NCI-H446 treated with DMSO at 0.1 percent for 48 hours (cell line): ENCODE measurements around the gene ALDH1L2.

Experiments
- DNase-seq: peaks from one replicate; lab custom pipeline; 2025; lab: John Stamatoyannopoulos, UW

Gene ALDH1L2

DNA sequence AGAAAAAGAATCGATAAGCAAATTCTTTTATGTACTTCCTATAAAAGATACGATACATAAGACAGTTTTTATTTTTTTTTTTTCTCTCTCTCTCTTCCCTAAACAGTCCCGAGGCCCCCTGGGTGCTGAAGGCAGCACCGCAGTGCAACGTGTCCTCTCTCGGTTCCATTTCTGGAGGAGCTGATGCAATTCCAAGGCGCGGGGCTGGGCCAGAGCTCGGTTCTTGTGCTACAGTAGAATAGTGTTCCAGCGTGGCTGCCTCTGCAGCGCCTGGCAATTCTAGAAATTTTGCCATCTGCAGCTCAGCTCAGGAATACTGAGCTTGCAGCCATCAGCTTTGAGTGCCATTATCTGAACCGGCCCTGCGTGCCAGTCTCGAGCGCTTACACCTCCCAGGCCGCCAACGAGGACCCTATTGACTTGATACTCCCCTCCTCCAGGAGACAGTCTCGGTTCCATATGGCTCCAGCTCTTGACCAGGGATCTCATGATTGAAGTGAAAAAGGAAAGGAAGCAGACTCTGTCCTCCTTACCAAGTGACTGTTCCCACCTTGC is 630 bp downstream of the ALDH1L2 start:
- DNase-seq: no peak

DNA sequence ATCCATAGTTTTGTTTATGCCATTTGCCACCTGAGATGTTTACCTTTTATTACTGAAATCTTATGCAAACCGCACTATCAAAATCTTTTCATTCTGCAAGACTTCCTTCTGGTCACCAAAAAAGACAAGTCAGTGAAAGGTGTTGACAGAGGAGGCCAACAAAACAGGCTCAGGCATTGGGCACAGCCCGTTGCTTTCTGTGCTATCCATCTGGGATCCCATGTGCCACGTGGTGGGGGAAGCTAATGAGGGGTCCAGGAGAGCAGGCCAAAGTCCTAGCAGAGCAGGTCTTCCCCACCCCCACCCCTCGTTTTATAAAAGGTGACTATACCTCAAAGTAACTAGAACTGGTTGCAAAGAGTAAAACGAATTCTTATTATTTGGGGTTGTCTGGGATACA is 1.2 kb downstream of the ALDH1L2 start:
- DNase-seq: no peak

DNA sequence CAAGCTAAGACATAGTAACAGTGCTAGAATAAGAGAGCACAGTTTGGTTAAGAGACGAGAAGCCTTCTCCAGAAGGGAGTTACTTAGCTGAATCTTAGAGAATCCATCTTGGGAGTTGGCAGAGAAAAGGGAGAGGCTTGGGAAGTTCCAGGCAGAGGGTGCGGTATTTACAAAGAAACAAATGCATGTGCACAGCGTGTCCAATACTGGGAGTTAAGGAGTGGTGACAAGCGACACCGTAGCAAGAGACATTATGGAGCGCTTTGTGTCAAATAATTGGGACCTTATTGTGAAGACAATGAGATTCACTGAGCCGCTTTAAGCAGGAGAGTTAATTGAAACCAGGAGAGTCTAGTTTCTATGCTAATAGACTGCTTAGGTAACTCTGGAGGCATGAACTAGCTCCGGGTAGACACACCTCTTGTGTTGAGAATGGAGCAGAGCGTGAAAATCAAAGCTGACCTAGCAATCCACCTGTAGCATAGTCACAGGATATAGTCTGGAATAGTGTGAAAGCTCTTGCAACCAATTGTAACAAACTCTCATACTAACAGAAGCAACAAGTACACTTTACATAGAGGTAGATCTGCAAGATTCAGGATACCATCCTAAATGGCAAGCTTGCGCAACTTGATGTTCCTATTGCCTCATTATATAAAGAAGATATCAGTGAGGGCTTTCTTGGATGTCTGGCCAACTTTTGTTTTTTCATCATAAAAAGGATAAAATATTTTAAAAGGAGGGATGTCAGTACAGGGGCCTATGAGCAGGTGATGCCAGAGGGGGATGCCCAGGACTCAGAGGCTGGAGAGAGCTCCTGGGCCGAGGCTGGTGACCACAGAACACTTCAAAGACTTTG is 5.3 kb downstream of the ALDH1L2 start:
- no peak for DNase-seq

DNA sequence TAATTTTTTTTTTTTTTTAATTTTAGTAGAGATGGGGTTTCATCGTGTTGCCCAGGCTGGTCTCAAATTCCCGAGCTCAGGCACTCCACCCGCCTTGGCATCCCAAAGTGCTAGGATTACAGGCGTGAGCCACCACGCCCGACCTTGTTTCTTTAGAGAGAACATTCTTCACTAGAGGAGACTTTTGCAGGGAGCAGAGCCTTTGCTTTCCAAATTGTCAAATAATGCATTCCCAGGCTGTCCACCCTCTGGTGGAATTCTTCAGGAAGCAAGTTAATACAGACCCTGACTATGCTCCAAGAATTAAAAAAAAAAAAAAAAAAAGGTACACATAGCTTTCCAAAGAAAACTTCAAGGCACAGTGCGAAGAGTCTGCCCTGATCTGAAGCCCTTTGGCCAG is 6.8 kb downstream of the ALDH1L2 start:
- DNase-seq: no peak

DNA sequence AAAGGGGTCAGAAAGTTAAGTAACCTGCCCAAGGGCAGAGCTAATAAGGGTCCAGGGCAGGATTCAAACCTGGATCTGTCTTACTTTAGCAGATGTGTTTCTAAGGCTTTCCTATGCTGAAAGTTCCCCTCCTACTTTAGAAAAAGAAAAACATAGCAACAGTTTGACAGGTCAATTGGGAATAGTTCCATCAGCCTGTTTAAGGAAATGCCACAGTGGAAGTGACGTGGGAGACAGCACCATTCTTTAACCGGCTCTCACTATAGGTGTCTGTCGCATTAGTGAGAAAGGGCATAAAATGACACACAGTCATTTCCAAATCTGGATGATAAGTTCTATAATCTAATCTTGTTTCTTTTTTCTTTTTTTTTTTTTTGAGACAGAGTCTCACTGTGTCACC is 7.3 kb downstream of the ALDH1L2 start:
- DNase-seq: no peak

DNA sequence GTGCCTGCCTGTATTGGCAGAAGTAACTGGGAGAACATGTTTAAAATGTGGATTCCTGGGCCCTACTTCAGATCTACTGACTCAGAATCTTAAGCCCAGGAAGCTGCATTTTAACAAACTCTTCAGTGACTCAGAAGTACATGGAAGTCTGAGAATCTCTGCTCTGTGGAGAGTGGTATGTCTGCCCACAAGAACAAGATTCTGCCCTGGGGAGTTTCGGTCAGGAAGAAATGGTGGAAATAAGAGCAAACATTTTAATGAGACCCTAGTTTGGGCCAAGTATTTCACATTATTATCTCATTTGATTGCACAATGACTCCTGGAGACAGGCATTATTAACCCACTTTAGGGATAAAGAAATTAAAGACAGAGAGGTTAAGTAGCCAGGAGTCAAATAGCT is 8.2 kb downstream of the ALDH1L2 start:
- no peak for DNase-seq

DNA sequence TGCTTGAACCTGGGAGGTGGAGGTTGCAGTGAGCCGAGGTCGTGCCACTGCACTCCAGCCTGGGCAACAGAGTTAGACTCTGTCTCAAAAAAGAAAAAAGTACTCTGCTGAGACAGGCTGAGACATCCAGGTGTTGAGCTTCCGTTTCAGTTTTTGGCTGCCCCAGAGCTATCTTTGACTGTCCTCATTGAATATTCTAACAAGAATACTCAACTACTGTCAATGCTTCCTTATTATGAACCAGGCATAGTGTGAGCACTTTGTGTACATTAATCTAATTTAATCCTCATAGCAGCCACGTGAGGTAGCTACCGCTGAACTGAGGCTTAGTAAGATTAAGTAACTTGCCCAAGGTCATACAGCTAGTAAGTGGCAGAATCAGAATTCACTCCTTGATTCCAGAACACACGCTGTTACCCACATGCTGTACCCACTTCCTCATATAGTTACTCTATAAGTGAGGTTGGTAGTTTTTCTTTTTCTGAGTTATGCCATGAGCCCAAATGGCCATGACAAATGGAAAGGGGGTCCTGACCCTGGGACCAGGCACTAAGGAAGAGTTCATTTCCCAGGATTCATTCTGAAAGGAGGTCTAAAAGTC is 11.3 kb downstream of the ALDH1L2 start:
- DNase-seq: no peak

DNA sequence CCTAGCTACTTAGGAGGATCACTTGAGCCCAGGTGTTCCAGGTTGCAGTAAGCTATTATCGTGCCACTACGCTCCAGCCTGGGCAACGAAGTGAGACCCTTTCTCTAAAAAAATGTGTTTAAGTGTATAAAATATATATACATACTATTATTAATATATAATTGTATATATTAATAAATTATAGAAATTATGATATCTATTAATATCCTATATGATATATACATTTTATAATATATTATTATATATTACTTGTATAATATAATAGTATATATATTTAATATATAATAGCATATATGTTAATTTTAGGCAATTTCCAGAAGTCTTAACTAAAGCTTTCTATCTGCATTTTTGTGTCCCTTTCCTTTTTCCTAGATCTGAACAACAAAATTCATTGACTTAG is 12.3 kb downstream of the ALDH1L2 start:
- no peak for DNase-seq

DNA sequence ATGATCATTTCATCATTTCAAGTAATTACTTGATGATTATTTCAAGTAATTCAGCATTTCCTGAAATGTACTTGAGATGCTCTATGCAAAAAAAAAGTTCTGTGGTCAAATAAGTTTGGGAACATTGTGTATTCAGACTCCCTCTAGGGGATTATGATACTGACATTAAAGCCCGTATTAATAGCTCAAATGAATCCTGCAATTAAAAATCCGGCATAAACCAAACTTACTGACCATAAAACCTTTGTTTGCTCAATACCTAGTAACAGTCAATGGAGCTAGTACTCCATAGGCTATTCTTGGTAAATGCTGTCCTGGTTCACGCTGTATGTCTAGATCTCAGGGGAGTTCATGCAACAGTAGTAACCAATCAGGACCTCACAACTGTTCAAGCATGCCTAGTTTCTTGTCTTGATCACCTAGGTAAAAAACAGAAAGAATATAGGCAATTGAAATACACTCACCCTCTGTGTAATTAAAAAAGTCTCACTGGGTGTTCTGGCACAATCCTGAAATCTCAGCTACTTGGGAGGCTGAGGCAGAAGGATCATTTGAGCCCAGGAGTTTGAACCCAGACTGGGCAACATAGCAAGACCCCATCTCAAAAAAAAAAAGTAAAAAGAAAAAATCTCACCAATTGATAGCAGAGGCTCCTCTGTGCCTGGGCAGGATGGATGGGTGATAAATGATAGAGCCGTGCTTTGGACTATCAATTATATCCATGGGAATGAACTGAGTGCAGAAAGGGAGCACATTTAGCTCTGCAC is 14.1 kb downstream of the ALDH1L2 start:
- DNase-seq: no peak

DNA sequence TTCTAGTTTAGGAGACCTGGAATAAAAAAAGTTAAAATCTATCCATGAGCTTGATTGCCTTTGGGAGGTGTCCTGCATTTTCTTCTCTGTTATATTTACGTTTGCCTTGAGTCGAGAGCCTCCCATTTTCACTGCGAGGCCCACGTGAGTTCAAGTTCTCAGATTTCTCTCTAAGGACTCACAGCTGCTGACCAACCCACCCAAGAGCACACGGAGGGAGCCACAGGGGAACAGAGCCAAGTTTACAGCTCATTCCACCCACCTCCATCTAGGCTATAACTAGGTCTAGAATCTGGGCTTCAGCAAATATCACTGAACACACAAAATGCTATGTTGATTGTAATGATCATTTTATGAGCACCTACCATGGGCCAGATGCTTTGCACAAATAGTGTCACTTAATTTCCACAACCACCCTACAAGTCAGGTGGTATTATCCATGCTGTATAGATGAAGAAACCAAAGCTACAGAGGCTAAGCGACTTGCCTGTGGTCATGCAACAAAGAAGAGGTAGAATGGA is 16.7 kb downstream of the ALDH1L2 start:
- DNase-seq: no peak

DNA sequence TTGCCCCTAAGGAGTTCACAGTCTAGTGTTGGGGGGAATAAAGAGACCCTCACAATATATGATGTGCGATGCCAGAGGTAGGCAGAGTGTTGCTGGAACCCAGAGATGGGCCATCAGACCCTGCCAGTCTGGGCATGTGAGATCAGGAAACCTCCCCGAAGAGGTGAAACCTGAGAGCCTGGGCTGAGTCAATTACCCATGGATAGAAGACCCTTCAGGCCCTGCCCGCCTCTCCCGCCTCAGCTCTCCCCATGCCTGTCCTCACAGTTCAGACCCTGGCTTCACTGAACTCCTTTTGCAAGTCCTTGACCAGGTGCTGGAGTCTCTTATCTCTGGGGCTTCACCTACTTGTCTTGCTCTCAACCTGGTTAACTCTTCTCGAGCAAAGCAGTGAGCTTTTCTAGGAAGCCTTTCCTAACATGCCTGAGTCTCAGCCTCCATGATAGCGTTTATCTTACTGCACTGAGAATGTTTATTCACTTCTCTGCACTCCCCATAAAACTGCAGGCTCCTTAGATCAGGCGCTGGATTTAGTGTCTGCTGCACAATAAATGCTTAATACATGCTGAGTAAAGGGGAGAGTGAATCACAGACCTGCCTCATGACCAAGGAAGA is 19.6 kb downstream of the ALDH1L2 start:
- no peak for DNase-seq

DNA sequence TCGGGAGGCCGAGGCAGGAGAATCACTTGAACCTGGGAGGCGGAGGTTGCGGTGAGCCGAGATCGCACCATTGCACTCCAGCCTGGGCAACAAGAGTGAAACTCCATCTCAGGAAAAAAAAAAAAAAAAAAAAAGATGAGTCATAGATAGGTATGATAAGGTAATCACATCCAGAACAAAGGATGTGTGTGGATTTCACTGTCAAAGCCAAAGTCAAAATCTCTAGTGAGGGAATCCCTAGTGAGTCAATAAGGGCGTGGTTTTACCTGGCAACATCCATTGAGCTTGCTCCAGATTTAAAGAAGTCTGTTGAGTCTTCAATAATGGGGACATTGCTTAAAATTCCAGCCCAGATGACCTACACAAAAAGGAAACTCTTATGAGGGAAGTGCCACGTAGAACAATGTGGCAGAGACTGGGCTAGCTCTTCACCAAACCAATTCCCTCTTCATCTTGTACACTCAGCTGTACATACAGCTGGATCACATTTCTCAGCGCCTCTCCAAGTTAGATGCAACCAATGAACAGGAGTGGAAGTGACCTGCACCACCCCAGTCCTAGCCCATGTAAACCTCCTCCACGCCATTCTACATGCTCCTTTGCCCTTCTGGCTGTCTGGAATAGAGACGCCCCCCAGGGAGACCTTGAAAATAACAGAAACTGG is 23.4 kb downstream of the ALDH1L2 start:
- no peak for DNase-seq

DNA sequence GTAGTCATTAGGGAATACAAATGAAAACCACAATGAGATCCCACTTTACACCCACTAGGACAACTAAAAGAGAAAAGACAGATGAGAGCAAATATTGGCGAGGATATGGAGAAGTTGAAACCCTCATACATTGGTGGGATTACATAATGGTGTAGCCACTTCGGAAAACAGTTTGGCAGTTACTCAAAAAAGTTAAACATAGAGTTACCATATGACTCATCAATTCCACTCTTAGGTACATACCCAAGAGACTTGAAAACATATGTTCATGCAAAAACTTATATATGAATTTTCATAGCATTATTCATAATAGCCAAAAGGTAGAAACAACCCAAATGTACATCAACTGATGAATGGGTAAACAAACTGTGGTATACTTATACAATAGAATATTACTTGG is 27.1 kb downstream of the ALDH1L2 start:
- DNase-seq: no peak

DNA sequence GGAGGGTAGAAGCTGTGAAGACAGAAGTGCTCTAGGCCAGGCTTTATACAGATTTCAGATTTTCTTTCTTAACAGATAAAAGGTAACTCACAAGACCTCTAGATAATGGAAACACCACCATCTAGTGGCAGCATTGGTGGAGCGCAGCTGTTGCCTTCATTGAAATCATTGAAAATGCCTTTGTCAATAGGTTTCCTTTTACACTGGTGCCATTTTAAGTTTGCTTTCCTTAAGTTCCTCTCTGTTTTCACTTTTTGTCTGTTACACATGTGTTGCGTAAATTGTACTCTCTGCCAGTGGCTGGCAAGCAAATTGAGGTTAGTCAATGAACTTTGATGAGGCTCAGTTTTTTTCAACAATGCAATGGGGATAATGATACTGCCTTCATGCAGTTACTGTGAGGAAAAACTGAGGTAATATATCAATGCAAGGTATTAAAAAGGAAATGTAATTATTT is 31.1 kb downstream of the ALDH1L2 start:
- peak; percentile 74 for DNase-seq

DNA sequence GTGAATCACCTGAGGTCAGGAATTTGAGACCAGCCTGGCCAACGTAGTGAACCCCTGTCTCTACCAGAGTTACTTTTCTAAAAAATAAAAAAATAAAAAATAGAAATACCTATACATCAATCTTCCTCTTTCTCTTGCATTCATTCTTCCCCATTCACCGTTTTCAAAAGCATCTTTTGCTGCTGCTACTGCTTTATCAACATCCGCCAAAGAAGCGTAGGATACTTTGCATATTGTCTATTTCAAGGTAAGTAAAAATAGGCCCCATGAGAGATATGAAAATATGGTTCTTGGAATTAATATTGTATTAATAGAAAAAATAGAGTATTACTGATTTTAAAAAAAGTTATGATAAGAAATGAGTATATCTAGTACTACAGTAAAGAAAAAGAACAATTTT is 32.3 kb downstream of the ALDH1L2 start:
- no peak for DNase-seq

DNA sequence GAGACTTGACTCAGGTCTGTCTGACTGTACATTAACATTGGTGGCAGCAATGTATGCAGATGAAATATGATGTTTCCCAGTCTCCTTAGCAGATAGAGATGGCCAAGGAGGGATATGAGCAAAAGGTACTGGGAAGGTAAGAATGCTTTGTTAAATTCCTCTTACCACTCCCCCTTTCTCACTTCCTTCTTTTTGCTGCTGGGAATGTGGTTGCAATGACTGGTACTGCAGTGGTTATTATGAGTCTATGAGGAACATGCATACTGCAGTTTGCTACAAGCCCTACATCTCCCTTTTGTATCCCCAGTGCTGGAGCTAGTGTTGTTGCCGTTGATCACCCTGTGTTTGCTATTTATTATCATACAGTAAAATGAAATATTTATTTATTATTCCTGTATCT is 35.9 kb downstream of the ALDH1L2 start:
- DNase-seq: no peak

DNA sequence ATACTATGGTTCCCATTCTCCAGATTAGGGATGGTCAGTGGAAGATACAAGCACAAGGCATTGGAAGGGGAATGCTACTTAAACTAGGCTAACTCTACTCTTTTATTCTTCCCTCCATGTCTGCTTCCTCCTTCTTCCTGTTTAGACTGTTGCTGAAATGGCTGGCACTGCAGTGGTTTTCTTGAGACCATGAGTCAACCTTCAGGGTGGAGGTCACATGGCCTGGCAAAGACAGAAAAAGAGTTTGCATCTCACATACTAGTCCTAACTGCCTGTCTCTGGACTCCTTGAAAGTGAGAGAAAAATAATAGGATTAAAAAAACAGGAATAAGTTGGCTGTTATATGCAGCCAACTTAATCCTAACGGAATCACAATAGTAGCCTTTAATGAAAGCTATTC is 37.0 kb downstream of the ALDH1L2 start:
- no peak for DNase-seq

DNA sequence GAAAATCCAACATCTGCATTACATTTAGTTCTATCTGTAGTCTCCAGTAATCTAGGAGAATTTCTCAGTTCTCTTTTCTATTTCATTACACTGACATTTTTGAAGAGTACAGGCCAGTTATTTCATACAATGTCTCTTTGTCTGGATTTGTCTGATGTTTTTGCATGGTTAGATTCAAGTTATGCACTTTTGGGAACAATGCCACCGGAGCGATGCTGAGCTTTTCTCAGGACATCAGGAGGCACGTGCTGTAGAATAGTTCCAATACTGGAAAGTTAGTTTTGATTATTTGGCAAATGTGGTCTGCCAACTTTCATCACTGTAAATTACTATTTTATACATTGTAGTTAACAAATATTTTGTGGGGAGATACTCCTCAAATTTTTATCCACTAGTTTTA is 43.1 kb downstream of the ALDH1L2 start:
- DNase-seq: peak; percentile 64

DNA sequence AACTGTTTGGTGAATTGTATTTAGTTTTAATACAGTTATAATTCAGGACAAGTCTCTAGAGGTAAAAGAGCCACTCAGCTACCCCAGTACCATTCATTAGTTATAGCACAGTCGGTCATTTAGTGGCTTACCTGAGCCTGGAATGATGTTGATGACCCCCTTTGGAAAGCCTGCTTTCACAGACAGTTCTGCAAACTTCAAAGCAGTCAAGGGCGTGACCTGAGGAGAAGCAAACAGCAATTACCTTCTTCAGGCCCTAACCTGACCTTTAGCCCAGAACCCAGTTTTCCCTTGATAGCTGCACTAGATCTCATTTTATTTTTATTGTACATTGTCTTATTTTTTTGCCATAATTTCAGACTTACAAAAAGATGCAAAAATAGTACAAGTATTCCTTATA is 43.8 kb downstream of the ALDH1L2 start:
- no peak for DNase-seq

DNA sequence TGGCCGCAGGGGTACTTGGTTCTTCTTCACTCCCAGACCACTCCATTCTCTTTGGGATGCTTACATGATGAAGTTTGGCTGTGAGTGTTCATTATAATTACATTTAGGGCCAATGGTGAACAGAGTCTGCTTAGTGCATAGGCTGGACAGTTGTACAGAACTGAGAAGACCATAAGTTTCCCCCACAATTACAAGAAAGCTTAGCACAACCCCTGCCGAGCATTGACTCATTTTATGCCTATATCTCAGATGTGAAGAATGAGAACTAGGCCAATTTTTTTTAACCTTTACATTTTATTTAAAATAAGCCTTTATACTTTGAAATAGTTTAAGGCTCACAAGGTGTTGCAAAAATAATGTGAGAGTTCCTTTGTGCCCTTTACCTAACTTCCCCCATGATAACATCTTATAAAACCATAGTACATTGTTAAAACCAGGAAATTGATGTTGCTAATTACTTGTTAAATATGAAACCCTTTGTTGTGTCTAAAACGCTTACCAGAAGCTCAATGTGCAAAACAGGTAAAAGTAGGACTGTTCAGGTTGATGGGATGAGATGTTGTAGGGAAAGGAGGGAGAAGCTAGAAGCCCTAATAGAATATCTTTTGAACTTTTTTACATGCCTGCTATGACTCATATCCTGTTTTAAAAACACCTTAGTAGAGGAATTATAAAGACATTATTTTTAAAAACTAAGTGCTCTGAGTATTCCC is 47.2 kb downstream of the ALDH1L2 start:
- no peak for DNase-seq

DNA sequence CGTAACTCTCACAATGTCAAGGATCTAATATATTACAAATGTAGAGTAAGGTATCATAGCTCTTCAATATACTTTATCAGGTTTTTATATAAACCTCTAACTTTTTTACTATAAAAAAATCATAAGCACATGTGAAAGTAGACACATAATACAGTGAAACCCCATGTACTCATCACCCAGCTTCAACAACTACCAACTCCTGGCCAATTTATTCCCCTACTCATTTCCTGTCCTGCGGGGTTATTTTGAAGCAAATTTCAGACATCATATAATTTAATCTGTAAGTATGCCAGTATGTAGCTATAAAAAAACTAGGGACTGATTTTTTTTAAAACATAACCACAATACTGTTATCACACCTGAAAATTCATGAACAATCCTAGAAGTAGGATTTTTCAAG is 50.4 kb downstream of the ALDH1L2 start:
- no peak for DNase-seq
